Neuronal stem cell (in vitro differentiated cells): ENCODE measurements around the gene TMEM179B. TPM values are rescaled to one million over a fixed set of nuclear protein-coding genes. Genes with fewer than 3 reads are reported as not detected.
"Not testable (repeated sequence)": the region's sequence is repeated elsewhere in the genome, so short reads cannot be mapped to it uniquely, and the experiment has no call there.

Experiments
- DNase-seq: peaks from one replicate; pipeline ENCODE4 v3.0.0-alpha.2; 2013; ENCODE audit warnings: low spot score
- H2AFZ ChIP-seq: one replicate; pipeline ENCODE4 v1.6.1; 2013; ENCODE audit warnings: mild to moderate bottlenecking, low read length, inconsistent platforms
- H2AK5ac ChIP-seq: 2 replicates; pipeline ENCODE4 v1.6.1; 2013; ENCODE audit warnings: low read depth, mild to moderate bottlenecking, inconsistent platforms, low read length, moderate library complexity, mixed read lengths
- H2BK120ac ChIP-seq: 2 replicates; pipeline ENCODE4 v1.6.1; 2013; ENCODE audit warnings: low read depth, mild to moderate bottlenecking, inconsistent platforms, low read length, moderate library complexity, mixed read lengths
- H2BK12ac ChIP-seq: one replicate; pipeline ENCODE4 v1.6.1; 2013; ENCODE audit warnings: low read length, inconsistent platforms
- H2BK15ac ChIP-seq: 2 replicates; pipeline ENCODE4 v1.6.1; 2013; ENCODE audit warnings: mild to moderate bottlenecking, low read length, inconsistent platforms, mixed read lengths
- H2BK5ac ChIP-seq: one replicate; pipeline ENCODE4 v1.6.1; 2013; ENCODE audit warnings: inconsistent platforms, mild to moderate bottlenecking, low read length, moderate library complexity
- H3K14ac ChIP-seq: one replicate; pipeline ENCODE4 v1.6.1; 2013; ENCODE audit warnings: low read length, inconsistent platforms
- H3K18ac ChIP-seq: 2 replicates; pipeline ENCODE4 v1.6.1; 2013; ENCODE audit warnings: low read length, inconsistent platforms
- H3K23ac ChIP-seq: 2 replicates; pipeline ENCODE4 v1.6.1; 2013; ENCODE audit warnings: low read depth, mild to moderate bottlenecking, mixed read lengths, low read length, inconsistent platforms; ENCODE audit not compliant: poor library complexity
- H3K27ac ChIP-seq: replicated peaks from 3 replicates; pipeline ENCODE4 v1.5.1; 2013; ENCODE audit warnings: low read length, inconsistent platforms
- H3K27me3 ChIP-seq, 3 experiments: 2 replicates each; pipeline ENCODE4 v1.6.1; 2013; ENCODE audit warnings: low read length in 3 of 3, mild to moderate bottlenecking in 2 of 3, inconsistent platforms in 1 of 3, low read depth in 1 of 3, mixed read lengths in 1 of 3, moderate library complexity in 1 of 3; ENCODE audit not compliant: control insufficient read depth in 3 of 3, insufficient read depth in 3 of 3
- H3K36me3 ChIP-seq, 2 donors: replicated peaks in 1 of 2; 2 replicates each; pipeline ENCODE4 v1.6.1; 2013; ENCODE audit warnings: low read length in 2 of 2; ENCODE audit not compliant: control insufficient read depth in 2 of 2, insufficient read depth in 2 of 2
- H3K4ac ChIP-seq: 2 replicates; pipeline ENCODE4 v1.6.1; 2013; ENCODE audit warnings: inconsistent platforms, mild to moderate bottlenecking, low read length, moderate library complexity
- H3K4me1 ChIP-seq, 2 donors: 1 replicate in 1 of 2; 2 replicates in 1 of 2; pipeline ENCODE4 v1.6.1; 2013; ENCODE audit warnings: low read length in 2 of 2, low read depth in 1 of 2; ENCODE audit not compliant: control insufficient read depth in 2 of 2, insufficient read depth in 1 of 2
- H3K4me2 ChIP-seq: one replicate; pipeline ENCODE4 v1.6.1; 2013; ENCODE audit warnings: mild to moderate bottlenecking, low read length, inconsistent platforms; ENCODE audit not compliant: insufficient read depth, poor library complexity, severe bottlenecking
- H3K4me3 ChIP-seq, 2 donors: 2 replicates each; pipeline ENCODE4 v1.5.1; 2013; ENCODE audit warnings: low read length in 2 of 2, mild to moderate bottlenecking in 2 of 2, inconsistent platforms in 1 of 2, moderate library complexity in 1 of 2
- H3K79me1 ChIP-seq: one replicate; pipeline ENCODE4 v1.6.1; 2013; ENCODE audit warnings: low read depth, mild to moderate bottlenecking, inconsistent platforms, low read length, moderate library complexity
- H3K9ac ChIP-seq: one replicate; pipeline ENCODE4 v1.6.1; 2013; ENCODE audit warnings: mild to moderate bottlenecking, low read depth, low read length, inconsistent platforms; ENCODE audit not compliant: poor library complexity
- H3K9me3 ChIP-seq, 2 donors: replicated peaks in 1 of 2; 2 replicates each; pipeline versions ENCODE3 to v1.6.1; 2013; ENCODE audit warnings: low read length in 2 of 2, mild to moderate bottlenecking in 2 of 2, inconsistent platforms in 1 of 2, low read depth in 1 of 2, mixed read lengths in 1 of 2, moderate library complexity in 1 of 2; ENCODE audit not compliant: control insufficient read depth in 2 of 2, insufficient read depth in 1 of 2
- H4K8ac ChIP-seq: one replicate; pipeline ENCODE4 v1.6.1; 2013; ENCODE audit warnings: low read depth, mild to moderate bottlenecking, inconsistent platforms, low read length, moderate library complexity
- H4K91ac ChIP-seq: one replicate; pipeline ENCODE4 v1.6.1; 2013; ENCODE audit warnings: low read length, low read depth, mild to moderate bottlenecking, inconsistent platforms; ENCODE audit not compliant: poor library complexity
- WGBS, 2 donors: extraction: QIAGEN DNeasy Blood & Tissue Kit; methylation state at CpG; one replicate each; pipeline ENCODE4 v1.1.7; 2013; ENCODE audit warnings: missing lambda C conversion rate in 2 of 2, mixed read lengths in 1 of 2; ENCODE audit not compliant: insufficient read length in 2 of 2, insufficient replicate concordance in 1 of 2; ENCODE audit errors: extremely low coverage in 2 of 2; 5-methylcytosine and 5-hydroxymethylcytosine counted together
- polyA plus RNA-seq, 2 experiments: library from polyadenylated mRNA; stranded (reverse); fragments of 200-250 nt; gene quantifications; one replicate each; pipeline ENCODE4 v1.2.3, GENCODE V29; 2013

TMEM179B gene, protein sequence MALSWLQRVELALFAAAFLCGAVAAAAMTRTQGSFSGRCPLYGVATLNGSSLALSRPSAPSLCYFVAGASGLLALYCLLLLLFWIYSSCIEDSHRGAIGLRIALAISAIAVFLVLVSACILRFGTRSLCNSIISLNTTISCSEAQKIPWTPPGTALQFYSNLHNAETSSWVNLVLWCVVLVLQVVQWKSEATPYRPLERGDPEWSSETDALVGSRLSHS
- 36.7 TPM for polyA plus RNA-seq (2013, experiment 1 of 2)
- 35.2 TPM for polyA plus RNA-seq (2013, experiment 2 of 2)

DNA sequence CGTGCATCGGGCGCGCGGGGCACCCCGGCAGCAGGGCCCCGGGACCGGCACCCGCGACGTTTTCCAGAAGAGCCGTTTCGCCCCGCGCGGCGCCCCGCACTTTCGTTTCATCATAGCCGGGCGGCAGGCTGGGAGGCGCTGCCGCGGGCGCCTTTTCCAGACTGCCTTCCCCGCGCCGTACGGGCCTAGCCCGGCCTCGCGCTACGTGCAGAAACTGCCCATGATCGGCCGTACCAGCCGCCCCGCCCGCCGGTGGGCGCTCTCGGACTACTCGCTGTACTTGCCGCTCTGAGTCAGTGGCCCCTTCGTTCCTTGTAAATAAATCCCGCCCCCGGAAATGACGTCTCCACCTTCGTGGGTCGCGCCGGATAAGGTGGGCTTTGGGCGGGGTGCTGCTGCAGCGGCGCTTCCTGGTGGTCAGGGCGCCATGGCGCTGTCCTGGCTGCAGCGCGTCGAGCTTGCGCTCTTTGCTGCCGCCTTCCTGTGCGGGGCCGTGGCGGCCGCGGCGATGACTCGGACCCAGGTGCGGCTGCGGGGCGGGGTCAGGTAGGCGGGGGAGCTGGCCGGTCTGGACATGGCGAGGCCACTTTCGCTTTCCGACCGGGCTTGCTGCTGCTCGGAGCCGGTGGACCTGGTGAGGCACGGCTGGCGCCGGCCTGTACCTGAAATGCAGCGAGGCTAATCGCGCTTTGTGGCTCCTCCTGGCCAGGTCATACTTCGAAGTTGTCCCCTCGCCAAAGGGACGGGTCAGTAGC, at the start of gene TMEM179B:
TMEM179B (plus strand) TSS at position 398 of the 755 bp plus-strand sequence; CDS start at position 428, 30 bp downstream.
- WGBS, 2 donors, result no CpG with 5 or more reads among the region's 88 CpGs
- no peak within 1 kb of the TSS for H2BK120ac ChIP-seq
- H2BK15ac ChIP-seq, result no peak within 1 kb of the TSS
- H4K8ac ChIP-seq, result no peak within 1 kb of the TSS
- DNase-seq, result peak; percentile 97
- peak within 1 kb of the TSS; percentile 91 for H3K18ac ChIP-seq
- H2BK12ac ChIP-seq, result no peak within 1 kb of the TSS
- peak within 1 kb of the TSS; percentile 84 to 96 for H3K4me3 ChIP-seq
- peak within 1 kb of the TSS; percentile 89 for H3K14ac ChIP-seq
- H2AFZ ChIP-seq, result peak within 1 kb of the TSS; percentile 87
- peak within 1 kb of the TSS; percentile 30 for H2BK5ac ChIP-seq
- no peaks in the 10 kb centered on the region for H3K27me3 ChIP-seq
- H3K9me3 ChIP-seq, result no peaks in the 10 kb centered on the region
- peak within 1 kb of the TSS; percentile 74 for H2AK5ac ChIP-seq
- H3K9ac ChIP-seq, result peak within 1 kb of the TSS; percentile 97
- no peak within 1 kb of the TSS for H4K91ac ChIP-seq
- H3K36me3 ChIP-seq, result peaks cover 20 to 75% of the 10 kb centered on the region in 2 donors
- H3K4ac ChIP-seq, result no peak within 1 kb of the TSS
- H3K79me1 ChIP-seq, result peaks cover 4% of the 10 kb centered on the region
- peak within 1 kb of the TSS; percentile 81 for H3K27ac ChIP-seq
- H3K4me2 ChIP-seq, result peak within 1 kb of the TSS; percentile 64
- peak within 1 kb of the TSS; percentile 93 for H3K23ac ChIP-seq
- H3K4me1 ChIP-seq, result peaks cover 6 to 10% of the 10 kb centered on the region in 2 donors

DNA sequence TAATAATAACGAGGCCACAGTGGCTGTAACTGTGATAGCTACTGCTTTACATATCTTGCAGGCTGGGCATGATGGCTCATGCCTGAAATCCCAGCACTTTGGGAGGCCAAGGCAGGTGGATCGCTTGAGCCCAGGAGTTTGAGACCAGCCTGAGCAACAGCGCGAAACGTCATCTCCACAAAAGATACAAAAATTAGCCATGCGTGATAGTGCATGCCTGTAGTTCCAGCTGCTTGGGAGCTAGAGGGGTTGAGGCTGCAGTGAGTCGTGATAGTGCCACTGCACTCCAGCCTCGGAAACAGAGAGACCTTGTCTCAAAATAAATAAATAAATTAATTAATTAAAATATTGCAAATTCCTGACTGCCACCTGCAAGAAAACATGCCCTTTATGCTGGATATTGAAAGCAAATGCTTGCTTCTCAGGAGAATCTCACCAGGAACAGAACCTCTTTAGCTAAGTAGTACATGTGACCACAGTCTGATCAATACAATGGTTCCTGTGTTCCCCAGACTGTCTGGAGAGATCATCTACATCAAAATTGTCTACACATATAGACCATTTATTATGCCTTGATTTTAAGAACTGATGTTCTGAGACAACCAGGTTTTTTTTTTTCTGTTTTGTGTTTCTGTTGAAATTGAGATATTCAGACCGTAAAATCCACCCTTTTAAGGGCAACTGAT, 39.6 kb upstream of the TMEM179B start:
- Histone ChIP-seq H3K18ac (no peak overlapping the region), H2BK12ac (no peak overlapping the region), H3K79me1 (peaks cover 5% of the 10 kb centered on the region), H3K4me3 (no peak overlapping the region), H3K14ac (no peak overlapping the region), H3K23ac (no peak overlapping the region), H2AFZ (no peak overlapping the region), H3K36me3 (peaks cover 8 to 13% of the 10 kb centered on the region in 2 donors), H3K4me1 (no peaks in the 10 kb centered on the region), H4K91ac (no peak overlapping the region), H3K4ac (no peak overlapping the region), H2AK5ac (no peak overlapping the region), H3K4me2 (no peak overlapping the region), H2BK5ac (no peak overlapping the region), H3K9ac (no peak overlapping the region), H4K8ac (no peak overlapping the region), H3K27ac (no peak overlapping the region), H2BK120ac (no peak overlapping the region), H2BK15ac (no peak overlapping the region), H3K27me3 (no peaks in the 10 kb centered on the region), H3K9me3 (no peaks in the 10 kb centered on the region)
- DNase-seq, result no peak
- WGBS, 2 donors, result no CpG with 5 or more reads among the region's 9 CpGs

DNA sequence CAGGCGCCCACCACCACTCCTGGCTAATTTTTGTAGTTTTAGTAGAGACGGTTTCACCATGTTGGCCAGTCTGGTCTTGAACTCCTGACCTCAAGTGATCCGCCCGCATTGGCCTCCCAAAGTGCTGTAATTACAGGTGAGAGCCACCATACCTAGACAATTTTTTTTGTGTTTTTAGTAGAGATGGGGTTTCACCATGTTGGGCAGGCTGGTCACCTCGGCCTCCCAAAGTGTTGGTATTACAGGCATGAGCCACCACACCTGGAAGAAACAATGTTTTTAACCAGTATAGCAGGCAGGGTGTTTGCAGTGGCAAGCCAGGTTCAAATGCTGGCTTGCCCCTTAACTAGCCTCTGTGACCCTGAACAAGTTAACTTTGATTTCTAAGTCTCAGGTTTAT, 37.3 kb upstream of the TMEM179B start:
- H3K9ac ChIP-seq, H4K8ac ChIP-seq, H2BK5ac ChIP-seq, H3K4ac ChIP-seq, H3K18ac ChIP-seq, H4K91ac ChIP-seq, H3K14ac ChIP-seq, DNase-seq, H3K9me3 ChIP-seq, H3K4me3 ChIP-seq, H3K23ac ChIP-seq, H2AFZ ChIP-seq, H3K27ac ChIP-seq, H3K4me2 ChIP-seq, H2BK120ac ChIP-seq, H2BK12ac ChIP-seq, H2AK5ac ChIP-seq, H2BK15ac ChIP-seq, H3K27me3 ChIP-seq, H3K4me1 ChIP-seq: not testable (repeated sequence)
- no CpG with 5 or more reads among the region's 5 CpGs for WGBS, 2 donors
- peaks cover 11% of the 10 kb centered on the region for H3K79me1 ChIP-seq
- peaks cover 12 to 20% of the 10 kb centered on the region in 2 donors for H3K36me3 ChIP-seq
